Measurements from ENCODE around the gene HDAC4.
A peak's percentile ranks its signal among the peaks of the same experiment; 100 is the strongest.

DNA sequence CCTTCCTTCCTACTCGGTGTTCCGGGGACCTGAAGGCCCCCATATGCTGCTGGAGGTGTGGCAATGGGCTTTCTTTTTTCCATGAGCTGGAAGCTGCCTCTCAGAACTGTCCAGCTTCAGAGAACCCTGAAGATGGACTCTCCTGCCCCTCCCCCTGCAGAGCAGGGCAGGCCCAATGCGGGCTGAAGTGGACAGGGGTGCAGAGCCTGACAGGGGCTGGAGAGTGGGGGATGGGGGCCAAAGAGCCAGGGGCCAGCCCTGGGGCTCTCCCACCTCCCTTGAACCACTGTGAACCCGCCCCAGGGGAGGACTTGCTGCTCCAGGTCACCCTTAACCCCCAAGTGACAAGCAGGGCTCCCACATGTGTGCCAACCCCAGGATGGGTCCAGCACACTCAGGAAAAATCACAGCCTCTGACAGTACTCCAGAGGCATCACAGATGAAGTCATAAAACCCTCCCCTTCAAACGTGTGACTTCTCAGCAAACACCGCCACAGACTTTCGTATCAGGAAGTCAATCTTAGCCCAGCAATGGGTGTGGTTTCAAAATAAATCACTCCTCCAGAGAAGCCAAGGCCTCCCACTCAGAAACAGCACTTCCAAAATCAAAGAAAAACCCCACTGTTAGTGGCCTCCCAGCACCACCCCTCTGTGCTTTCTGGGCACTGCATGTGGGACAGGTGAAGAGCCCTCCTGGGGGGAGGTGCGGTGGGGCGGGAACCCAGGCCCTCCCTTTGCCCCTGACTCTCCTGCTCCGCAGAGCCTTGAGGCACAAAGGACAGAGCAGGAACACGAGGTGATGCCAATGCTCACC lies 135.8 kb downstream of the HDAC4 start:
- TF ChIP-seq, protein P1, sequence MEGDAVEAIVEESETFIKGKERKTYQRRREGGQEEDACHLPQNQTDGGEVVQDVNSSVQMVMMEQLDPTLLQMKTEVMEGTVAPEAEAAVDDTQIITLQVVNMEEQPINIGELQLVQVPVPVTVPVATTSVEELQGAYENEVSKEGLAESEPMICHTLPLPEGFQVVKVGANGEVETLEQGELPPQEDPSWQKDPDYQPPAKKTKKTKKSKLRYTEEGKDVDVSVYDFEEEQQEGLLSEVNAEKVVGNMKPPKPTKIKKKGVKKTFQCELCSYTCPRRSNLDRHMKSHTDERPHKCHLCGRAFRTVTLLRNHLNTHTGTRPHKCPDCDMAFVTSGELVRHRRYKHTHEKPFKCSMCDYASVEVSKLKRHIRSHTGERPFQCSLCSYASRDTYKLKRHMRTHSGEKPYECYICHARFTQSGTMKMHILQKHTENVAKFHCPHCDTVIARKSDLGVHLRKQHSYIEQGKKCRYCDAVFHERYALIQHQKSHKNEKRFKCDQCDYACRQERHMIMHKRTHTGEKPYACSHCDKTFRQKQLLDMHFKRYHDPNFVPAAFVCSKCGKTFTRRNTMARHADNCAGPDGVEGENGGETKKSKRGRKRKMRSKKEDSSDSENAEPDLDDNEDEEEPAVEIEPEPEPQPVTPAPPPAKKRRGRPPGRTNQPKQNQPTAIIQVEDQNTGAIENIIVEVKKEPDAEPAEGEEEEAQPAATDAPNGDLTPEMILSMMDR (IDR thresholded peaks at IDR 0.05), result peak in 1 of 6 experiments; percentile 17
- peak; percentile 67 to 69 for TF ChIP-seq POLR2AphosphoS5 (IDR thresholded peaks at IDR 0.05)
- TF ChIP-seq EP300 (IDR thresholded peaks at IDR 0.05), result peak in 2 of 4 donors; percentile 23 to 46
